Activated B cell treated with CpG ODN at 0.5 μM for 24 hours (primary cell): ENCODE results near the gene SCN1B. TPM values are rescaled to one million over a fixed set of nuclear protein-coding genes. Genes with fewer than 3 reads are reported as not detected.

Experiments used
- ATAC-seq: fragments of 200-7000 bp; cut with Tn5 transposase; one replicate; pipeline ENCODE4 v1.10.0; 2021; ENCODE audit warnings: low read depth, mild to moderate bottlenecking, moderate library complexity
- CTCF ChIA-PET: fragments of 350-600 bp; sonication (Branson Sonifier 250); formaldehyde crosslinking; loops from one replicate; lab custom pipeline; 2021; ENCODE audit warnings: antibody characterized with exemption; lab: Charles Lee
- POLR2A ChIA-PET: fragments of 350-600 bp; sonication (Branson Sonifier 250); formaldehyde crosslinking; loops from one replicate; lab custom pipeline; 2021; ENCODE audit warnings: antibody characterized with exemption; lab: Charles Lee
- DNase-seq: peaks from one replicate; pipeline ENCODE4 v3.0.0; 2022
- H3K27ac Mint-ChIP-seq: one replicate; pipeline ENCODE4 v1.8.0; 2020; ENCODE audit warnings: mixed read lengths
- H3K27me3 Mint-ChIP-seq: one replicate; pipeline ENCODE4 v1.8.0; 2021; ENCODE audit warnings: mixed read lengths
- H3K36me3 Mint-ChIP-seq: one replicate; pipeline ENCODE4 v1.8.0; 2021; ENCODE audit warnings: low read depth, mixed read lengths
- H3K4me1 Mint-ChIP-seq: one replicate; pipeline ENCODE4 v1.8.0; 2021; ENCODE audit warnings: mixed read lengths
- H3K4me3 Mint-ChIP-seq: one replicate; pipeline ENCODE4 v1.8.0; 2020; ENCODE audit warnings: mild to moderate bottlenecking, mixed read lengths
- H3K9me3 Mint-ChIP-seq: one replicate; pipeline ENCODE4 v1.8.0; 2020; ENCODE audit warnings: mixed read lengths
- CTCF ChIP-seq: fragments of 200-600 bp; IDR thresholded peaks from one replicate; pipeline ENCODE4 v1.8.0; 2022; ENCODE audit warnings: antibody characterized with exemption, mild to moderate bottlenecking
- intact Hi-C: fragments of 100-400 bp; cut with micrococcal nuclease; formaldehyde crosslinking; loops from one replicate; pipeline ENCODE4 v1.15.1; 2024
- total RNA-seq: library from RNA; stranded (reverse); gene quantifications from 2 replicates; pipeline ENCODE4 v1.2.3, GENCODE V29; 2022

Gene SCN1B
- total RNA-seq, 1 donor from 2014 or later = 0.47 TPM

- CTCF ChIA-PET = no interaction called here
- intact Hi-C loops = no loop called here
- Mint-ChIP-seq H3K9me3 (no peaks in the 10 kb centered on the region), H3K27ac (no peak overlapping the region), H3K4me1 (peaks cover 44% of the 10 kb centered on the region), H3K36me3 (no peaks in the 10 kb centered on the region), H3K27me3 (no peaks in the 10 kb centered on the region), H3K4me3 (no peak overlapping the region)
- DNase-seq = no peak
- POLR2A ChIA-PET = interaction anchor here (0.5 to 0.7 kb wide), 2 partner anchors 11 to 421 kb away, joined by 3 read pairs; no protein-coding TSS in a partner anchor
- TF ChIP-seq CTCF = no peak
- no peak for ATAC-seq
Observed at GRCh38 chr19:35075202-35076025, 45.1 kb downstream of the SCN1B start.

DNA sequence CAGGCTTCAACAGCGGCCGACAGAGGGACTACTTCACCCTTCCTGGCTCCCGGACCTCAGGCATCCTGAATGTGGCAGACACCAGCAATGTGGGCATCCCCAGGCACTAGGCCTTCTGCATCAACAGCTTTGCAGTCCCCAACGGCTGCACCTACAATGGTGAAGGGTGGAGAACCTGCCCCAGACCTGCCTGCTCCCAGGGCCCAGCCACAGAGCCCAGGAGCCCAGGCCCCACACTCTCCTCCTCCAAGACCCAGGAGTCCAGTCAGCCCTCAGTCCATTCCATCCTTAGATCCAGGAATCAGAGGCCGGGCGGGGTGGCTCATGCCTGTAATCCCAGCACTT is 45.7 kb downstream of the SCN1B start:
- no peak overlapping the region for H3K27ac Mint-ChIP-seq
- ChIA-PET CTCF (no interaction called here), POLR2A (interaction anchor here (0.5 kb wide), 1 partner anchor 421 kb away, joined by 3 read pairs; no protein-coding TSS in a partner anchor)
- no peak for DNase-seq
- intact Hi-C loops = no loop called here
- H3K4me3 Mint-ChIP-seq = no peak overlapping the region
- no peaks in the 10 kb centered on the region for H3K9me3 Mint-ChIP-seq
- ATAC-seq = no peak
- H3K36me3 Mint-ChIP-seq = no peaks in the 10 kb centered on the region
- TF ChIP-seq CTCF = no peak
- H3K27me3 Mint-ChIP-seq = no peaks in the 10 kb centered on the region
- peaks cover 47% of the 10 kb centered on the region for H3K4me1 Mint-ChIP-seq

- Mint-ChIP-seq H3K27me3 (no peaks in the 10 kb centered on the region), H3K4me1 (peaks cover 50% of the 10 kb centered on the region), H3K9me3 (no peaks in the 10 kb centered on the region), H3K27ac (no peak overlapping the region), H3K36me3 (no peaks in the 10 kb centered on the region), H3K4me3 (no peak overlapping the region)
- ATAC-seq (peak; percentile 7), DNase-seq (no peak)
- ChIA-PET POLR2A (no interaction called here), CTCF (no interaction called here)
- TF ChIP-seq CTCF = no peak
- intact Hi-C loops = no loop called here
Observed at GRCh38 chr19:35076657-35077056, 46.4 kb downstream of the SCN1B start.

- no peak for TF ChIP-seq CTCF
- H3K4me1 Mint-ChIP-seq = peaks cover 57% of the 10 kb centered on the region
- no peaks in the 10 kb centered on the region for H3K27me3 Mint-ChIP-seq
- ChIA-PET POLR2A (no interaction called here), CTCF (no interaction called here)
- H3K9me3 Mint-ChIP-seq = no peaks in the 10 kb centered on the region
- intact Hi-C loops = no loop called here
- H3K4me3 Mint-ChIP-seq = no peak overlapping the region
- DNase-seq (no peak), ATAC-seq (no peak)
- H3K27ac Mint-ChIP-seq = no peak overlapping the region
- H3K36me3 Mint-ChIP-seq = no peaks in the 10 kb centered on the region
Observed at GRCh38 chr19:35077411-35078223, 47.3 kb downstream of the SCN1B start.

GRCh38 chr19:35079826-35080225 is 49.6 kb downstream of the SCN1B start:
- no peak for TF ChIP-seq CTCF
- ChIA-PET POLR2A (interaction anchor here (1.3 kb wide), 1 partner anchor 10 kb away, joined by 3 read pairs; no protein-coding TSS in a partner anchor), CTCF (no interaction called here)
- Mint-ChIP-seq H3K4me1 (peaks cover 71% of the 10 kb centered on the region), H3K9me3 (no peaks in the 10 kb centered on the region), H3K36me3 (no peaks in the 10 kb centered on the region), H3K27me3 (no peaks in the 10 kb centered on the region), H3K4me3 (no peak overlapping the region), H3K27ac (no peak overlapping the region)
- no peak for DNase-seq
- no peak for ATAC-seq
- intact Hi-C loops = no loop called here
